ENCODE data around the gene CNOT1. TPM values are rescaled to one million over a fixed set of nuclear protein-coding genes. Genes with fewer than 3 reads are reported as not detected.
"Not testable (repeated sequence)": the region's sequence is repeated elsewhere in the genome, so short reads cannot be mapped to it uniquely, and the experiment has no call there.

CNOT1 gene
- total RNA-seq, 1 donor, result 136 TPM

DNA sequence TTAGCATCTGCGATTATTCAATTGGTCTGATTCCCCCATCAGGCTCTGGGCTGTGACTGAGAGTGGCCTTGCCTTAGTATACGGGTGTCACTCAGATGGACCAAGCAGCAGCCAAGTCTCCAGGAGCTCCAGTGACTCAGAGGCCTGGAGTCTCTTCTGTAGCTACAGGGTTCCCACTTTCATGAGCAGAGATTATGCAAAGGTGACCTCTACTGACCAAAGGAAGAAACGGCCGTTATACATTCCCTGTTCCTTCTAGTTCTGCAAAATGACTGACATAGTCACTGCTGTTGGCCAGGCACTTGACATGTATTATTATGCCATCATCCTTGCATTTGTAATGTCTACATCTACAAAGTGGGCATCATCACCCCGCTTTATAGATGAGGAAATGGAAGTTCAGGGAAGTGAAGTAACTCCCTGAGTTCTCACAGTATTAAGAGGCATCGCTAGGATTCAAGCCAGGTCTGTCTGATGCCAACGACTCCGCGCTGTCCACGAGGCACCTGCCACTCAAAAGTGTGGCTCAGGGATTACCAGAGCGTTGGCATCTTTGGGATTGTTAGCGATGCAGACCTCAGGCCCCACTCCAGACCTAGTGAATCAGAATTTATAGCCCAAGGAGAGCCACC is 31.7 kb upstream of the CNOT1 start:
- DNase-seq (ENCODE audit: low read depth), result peak; percentile 89
- TF ChIP-seq, protein P1, sequence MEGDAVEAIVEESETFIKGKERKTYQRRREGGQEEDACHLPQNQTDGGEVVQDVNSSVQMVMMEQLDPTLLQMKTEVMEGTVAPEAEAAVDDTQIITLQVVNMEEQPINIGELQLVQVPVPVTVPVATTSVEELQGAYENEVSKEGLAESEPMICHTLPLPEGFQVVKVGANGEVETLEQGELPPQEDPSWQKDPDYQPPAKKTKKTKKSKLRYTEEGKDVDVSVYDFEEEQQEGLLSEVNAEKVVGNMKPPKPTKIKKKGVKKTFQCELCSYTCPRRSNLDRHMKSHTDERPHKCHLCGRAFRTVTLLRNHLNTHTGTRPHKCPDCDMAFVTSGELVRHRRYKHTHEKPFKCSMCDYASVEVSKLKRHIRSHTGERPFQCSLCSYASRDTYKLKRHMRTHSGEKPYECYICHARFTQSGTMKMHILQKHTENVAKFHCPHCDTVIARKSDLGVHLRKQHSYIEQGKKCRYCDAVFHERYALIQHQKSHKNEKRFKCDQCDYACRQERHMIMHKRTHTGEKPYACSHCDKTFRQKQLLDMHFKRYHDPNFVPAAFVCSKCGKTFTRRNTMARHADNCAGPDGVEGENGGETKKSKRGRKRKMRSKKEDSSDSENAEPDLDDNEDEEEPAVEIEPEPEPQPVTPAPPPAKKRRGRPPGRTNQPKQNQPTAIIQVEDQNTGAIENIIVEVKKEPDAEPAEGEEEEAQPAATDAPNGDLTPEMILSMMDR (IDR thresholded peaks at IDR 0.05; ENCODE audit: insufficient read depth, low read length), result peak; percentile 74
- H3K4me3 ChIP-seq (ENCODE audit: low read depth, low read length), result no peak overlapping the region

DNA sequence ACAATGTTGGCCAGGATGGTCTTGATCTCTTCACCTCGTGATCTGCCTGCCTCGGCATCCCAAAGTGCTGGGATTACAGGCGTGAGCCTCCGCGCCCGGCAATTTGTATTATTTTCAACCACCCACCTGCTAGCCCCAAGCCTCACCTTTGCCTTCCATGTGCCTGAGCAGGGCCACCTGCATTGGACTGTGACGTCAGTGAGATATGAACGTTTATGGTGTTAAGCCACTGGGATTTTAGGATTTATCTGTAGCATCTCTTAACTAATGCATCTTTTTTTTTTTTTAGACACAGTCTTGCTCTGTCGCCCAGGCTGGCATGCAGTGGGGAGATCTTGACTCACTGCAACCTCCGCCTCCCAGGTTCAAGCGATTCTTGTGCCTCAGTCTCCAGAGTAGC is 30.3 kb upstream of the CNOT1 start:
- H3K4me3 ChIP-seq (ENCODE audit: low read depth, low read length); DNase-seq (ENCODE audit: low read depth): not testable (repeated sequence)

DNA sequence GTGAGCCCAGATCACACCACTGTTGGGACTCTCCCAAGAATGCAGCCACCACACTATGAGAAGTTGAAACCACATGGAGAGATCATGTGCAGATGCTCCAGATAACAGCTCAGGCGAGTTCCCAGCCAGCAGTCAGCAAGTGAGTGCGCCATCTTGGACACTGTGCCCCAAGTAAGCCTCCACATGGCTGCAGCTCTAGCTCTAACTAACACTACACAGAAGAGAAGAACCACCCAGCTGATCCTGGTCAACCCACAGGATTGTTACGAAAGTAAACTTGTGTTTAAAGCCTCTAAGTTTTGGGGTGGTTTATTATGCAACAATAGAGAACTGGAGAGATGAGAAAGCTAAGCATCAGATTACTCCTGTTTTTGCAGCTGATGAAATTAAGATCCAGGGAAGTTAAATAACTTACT is 29.2 kb upstream of the CNOT1 start:
- TF ChIP-seq, protein P1 (IDR thresholded peaks at IDR 0.05; ENCODE audit: insufficient read depth, low read length), result no peak
- H3K4me3 ChIP-seq (ENCODE audit: low read depth, low read length), result no peak overlapping the region
- DNase-seq (ENCODE audit: low read depth), result peak; percentile 25

DNA sequence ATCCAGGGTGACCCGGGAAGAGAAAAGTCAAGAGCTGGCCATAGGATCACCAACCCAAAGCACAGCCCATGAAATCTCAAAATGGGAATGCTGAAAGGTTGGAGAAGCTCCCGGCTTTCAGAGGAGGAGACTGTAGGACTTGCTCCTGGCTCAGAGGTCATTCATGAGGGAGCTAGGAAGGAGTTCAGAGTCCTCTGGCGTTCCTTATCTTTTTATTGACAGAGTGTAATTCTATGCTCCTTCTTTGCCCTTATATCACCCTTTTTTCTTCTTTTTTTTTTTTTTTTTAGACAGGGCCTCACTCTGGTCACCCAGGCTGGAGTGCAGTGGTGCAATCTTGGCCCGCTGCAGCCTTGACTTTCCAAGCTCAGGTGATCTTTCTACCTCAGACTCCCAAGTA is 27.3 kb upstream of the CNOT1 start:
- TF ChIP-seq, protein P1 (IDR thresholded peaks at IDR 0.05; ENCODE audit: insufficient read depth, low read length), result no peak
- H3K4me3 ChIP-seq (ENCODE audit: low read depth, low read length), result no peak overlapping the region
- DNase-seq (ENCODE audit: low read depth), result no peak

DNA sequence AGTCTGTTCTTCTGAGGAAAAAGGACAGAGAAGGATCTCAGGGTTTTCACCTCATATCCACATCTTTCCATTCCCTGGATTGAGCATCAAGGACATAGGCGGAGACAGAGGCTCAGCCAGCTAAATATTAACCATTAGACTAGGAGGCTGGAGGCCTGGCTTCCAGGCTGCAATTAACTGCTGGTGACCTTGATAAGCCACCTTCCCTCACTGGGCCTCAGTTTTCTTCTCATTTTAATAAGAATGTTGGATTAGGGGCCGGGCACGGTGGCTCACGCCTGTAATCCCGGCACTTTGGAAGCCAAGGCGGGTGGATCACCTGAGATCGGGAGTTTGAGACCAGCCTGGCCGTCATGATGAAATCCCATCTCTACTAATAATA is 25.6 kb upstream of the CNOT1 start:
- DNase-seq (ENCODE audit: low read depth), result no peak
- H3K4me3 ChIP-seq (ENCODE audit: low read depth, low read length), result no peak overlapping the region
- TF ChIP-seq, protein P1 (IDR thresholded peaks at IDR 0.05; ENCODE audit: insufficient read depth, low read length), result no peak

DNA sequence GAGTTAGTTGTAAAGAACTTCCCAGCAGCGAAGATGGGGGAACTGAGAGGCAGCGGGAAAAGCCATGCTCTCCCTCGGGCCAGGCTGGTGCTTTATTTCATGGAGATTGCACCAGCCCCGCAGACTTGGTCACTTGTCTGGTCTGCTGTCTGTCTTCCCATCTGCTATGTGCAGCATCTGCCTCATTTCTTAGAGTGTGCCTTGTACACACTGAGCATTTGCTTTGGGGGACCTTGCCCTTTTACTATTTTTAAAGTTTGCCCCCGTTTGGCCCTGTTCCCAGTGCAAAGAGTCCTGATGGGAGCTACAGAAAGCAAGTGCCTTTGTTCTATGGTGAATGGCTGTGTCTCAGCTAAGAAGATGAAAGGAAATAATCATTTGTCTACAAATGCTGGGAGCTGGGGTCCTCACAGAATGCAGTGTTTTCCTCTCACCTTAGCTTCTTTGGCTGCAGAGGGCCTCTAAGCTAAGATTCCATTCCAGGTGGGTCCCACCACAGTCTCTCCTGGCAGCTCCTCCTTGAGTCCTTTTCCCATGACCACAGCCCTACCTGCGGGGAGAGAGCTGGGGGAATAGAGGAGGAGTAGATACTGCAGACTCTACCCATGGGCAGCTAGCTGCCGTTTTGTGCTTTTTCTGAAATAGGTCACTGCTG is 25.1 kb upstream of the CNOT1 start:
- TF ChIP-seq, protein P1 (IDR thresholded peaks at IDR 0.05; ENCODE audit: insufficient read depth, low read length), result no peak
- H3K4me3 ChIP-seq (ENCODE audit: low read depth, low read length), result no peak overlapping the region
- DNase-seq (ENCODE audit: low read depth), result no peak

DNA sequence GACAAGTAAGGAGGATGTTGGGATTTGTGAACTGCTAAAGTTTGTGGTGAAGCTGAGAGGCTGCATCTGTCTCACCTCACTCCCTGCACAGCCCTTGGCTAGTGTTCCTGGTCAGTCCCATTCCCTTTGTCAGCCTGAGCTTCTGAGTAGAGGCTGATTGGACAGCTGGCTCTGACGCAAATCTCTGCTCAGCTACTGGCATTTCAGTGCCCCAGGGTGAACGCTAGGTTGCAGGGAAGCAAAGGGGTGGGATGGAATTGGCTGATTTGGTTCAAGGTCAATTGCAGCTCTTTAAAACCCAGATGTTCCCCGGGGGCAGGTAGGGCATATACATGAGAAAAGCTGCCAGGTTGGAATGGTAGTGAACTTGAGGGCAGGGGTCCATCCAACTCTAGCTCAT is 23.1 kb upstream of the CNOT1 start:
- DNase-seq (ENCODE audit: low read depth), result peak; percentile 32
- TF ChIP-seq, protein P1 (IDR thresholded peaks at IDR 0.05; ENCODE audit: insufficient read depth, low read length), result no peak
- H3K4me3 ChIP-seq (ENCODE audit: low read depth, low read length), result no peak overlapping the region
